ENCODE results near the gene BAZ2B. TPM values are rescaled to one million over a fixed set of nuclear protein-coding genes. Genes with fewer than 3 reads are reported as not detected.

Gene BAZ2B
- total and polyA plus RNA-seq, 4 donors = 21.4 to 139 (median 61.0) TPM

DNA sequence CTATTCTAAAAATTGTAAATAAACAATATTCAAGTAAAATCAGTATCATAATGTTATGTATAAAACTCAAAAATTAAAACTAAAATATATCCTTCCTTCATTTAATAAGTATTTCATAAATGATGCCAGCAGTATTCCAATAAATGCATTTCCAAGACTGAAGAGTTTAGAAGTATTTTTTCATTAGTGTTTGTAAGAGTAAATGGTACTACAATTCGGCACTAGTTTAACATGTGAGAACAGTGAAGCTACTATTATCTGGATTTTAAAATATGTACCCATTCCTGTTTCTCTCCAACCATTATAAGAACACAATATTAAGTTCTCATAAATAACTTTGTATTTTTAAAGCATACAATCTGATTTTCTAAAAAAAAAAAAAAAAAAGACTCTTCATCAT is 3.3 kb downstream of the BAZ2B start:
- intact Hi-C loops (cut with DNase I) = loop anchor here in 1 of 2 donors (10.0 kb wide), 1 partner anchor 158 kb away; no protein-coding TSS in a partner anchor
- H3K27me3 ChIP-seq (ENCODE audit: control insufficient read depth in 1 of 2, insufficient read depth in 2 of 2, low read length in 1 of 2) = no peaks in the 10 kb centered on the region
- H3K4me3 ChIP-seq (ENCODE audit: low read length in 2 of 2) = no peak overlapping the region
- DNase-seq (no peak), ATAC-seq (ENCODE audit: low FRiP score) (no peak)
- H3K9me3 ChIP-seq (ENCODE audit: control insufficient read depth, low read length) = no peaks in the 10 kb centered on the region
- no peaks in the 10 kb centered on the region for H3K36me3 ChIP-seq (ENCODE audit: control insufficient read depth in 1 of 2, insufficient read depth in 2 of 2, low read length in 1 of 2)
- 28 to 33% methylated on average over 1 of the region's 1 CpG for WGBS, 2 donors
- H3K27ac ChIP-seq (ENCODE audit: low read depth in 1 of 2, low read length in 2 of 2) = no peak overlapping the region
- peaks cover 4 to 5% of the 10 kb centered on the region in 2 donors for H3K4me1 ChIP-seq (ENCODE audit: control insufficient read depth in 1 of 2, insufficient read depth in 2 of 2, low read length in 2 of 2)

DNA sequence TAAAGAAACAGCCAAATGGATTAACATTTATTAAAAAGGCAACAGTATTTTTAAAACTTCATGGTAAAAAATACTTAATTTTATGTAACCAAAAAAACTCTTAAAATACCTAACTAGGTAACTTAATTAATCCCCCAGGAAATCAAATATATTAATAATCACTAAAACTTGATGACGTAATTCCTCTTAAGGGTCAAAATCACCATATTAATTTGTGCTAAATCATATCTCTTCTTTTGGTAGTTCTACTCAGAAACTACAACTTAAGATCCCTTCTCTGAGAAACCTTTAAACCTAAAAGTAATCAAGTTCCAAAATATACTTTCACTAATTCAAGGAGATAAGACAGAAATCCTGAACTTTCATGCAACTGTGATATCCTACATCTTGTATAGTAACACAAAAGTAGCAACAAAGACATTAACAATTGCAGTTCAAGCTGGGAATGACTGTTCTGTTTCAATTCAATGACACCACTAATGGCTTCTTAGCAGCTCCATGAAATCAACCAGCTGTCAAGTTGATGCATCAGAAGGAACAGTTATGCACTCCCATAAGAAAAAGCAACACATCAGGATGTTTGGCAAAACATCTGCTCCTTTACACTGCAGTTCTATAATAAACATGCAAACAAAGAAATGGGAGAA is 4.0 kb downstream of the BAZ2B start:
- Histone ChIP-seq H3K36me3 (ENCODE audit: control insufficient read depth in 1 of 2, insufficient read depth in 2 of 2, low read length in 1 of 2) (no peaks in the 10 kb centered on the region), H3K9me3 (ENCODE audit: control insufficient read depth, low read length) (no peaks in the 10 kb centered on the region), H3K4me1 (ENCODE audit: control insufficient read depth in 1 of 2, insufficient read depth in 2 of 2, low read length in 2 of 2) (peaks cover 3 to 8% of the 10 kb centered on the region in 2 donors), H3K27me3 (ENCODE audit: control insufficient read depth in 1 of 2, insufficient read depth in 2 of 2, low read length in 1 of 2) (no peaks in the 10 kb centered on the region), H3K27ac (ENCODE audit: low read depth in 1 of 2, low read length in 2 of 2) (no peak overlapping the region), H3K4me3 (ENCODE audit: low read length in 2 of 2) (no peak overlapping the region)
- WGBS, 2 donors = 83 to 84% methylated on average over 1 of the region's 1 CpG
- intact Hi-C loops (cut with DNase I) = loop anchor here in 1 of 2 donors (10.0 kb wide), 1 partner anchor 158 kb away; no protein-coding TSS in a partner anchor
- DNase-seq (no peak), ATAC-seq (ENCODE audit: low FRiP score) (no peak)

DNA sequence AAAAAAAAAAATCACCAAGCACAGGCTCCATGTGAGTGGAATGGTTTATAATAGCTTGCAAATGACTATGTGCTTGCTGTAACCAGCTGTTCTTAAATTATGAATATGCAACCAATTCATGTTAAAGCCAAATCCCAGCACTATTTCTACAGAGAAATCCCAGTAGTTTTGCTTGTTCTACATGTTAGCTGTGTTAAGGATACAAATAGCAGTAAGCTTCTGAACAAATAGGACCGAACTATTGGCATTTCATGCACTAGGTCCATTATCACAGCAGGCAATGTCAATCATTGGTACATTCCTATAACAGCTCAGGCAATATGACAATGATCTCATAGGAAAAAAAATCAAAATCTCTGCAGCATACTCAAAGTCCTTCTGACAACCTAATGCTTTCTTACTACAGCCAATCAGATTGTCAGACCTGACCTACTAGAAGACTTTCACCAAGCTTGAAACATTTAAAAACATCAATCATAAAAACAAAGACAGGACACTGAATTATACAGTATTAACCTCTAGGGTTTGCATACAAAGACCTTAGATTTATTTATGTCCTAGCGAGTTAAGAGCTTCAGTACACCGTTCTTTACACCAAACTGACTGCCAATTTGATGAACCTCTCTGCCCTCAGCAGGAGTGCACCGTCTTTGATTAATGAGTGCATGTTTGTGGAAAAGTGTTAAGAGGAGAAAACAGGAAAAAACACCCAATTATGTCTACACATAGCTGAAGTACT is 6.4 kb downstream of the BAZ2B start:
- H3K4me3 ChIP-seq (ENCODE audit: low read length in 2 of 2) = no peak overlapping the region
- 89 to 91% methylated on average over 4 of the region's 4 CpGs for WGBS, 2 donors
- no peak for ATAC-seq (ENCODE audit: low FRiP score)
- no peaks in the 10 kb centered on the region for H3K27me3 ChIP-seq (ENCODE audit: control insufficient read depth in 1 of 2, insufficient read depth in 2 of 2, low read length in 1 of 2)
- H3K9me3 ChIP-seq (ENCODE audit: control insufficient read depth, low read length) = no peaks in the 10 kb centered on the region
- no peak for DNase-seq
- intact Hi-C loops (cut with DNase I) = loop anchor here in 1 of 2 donors (10.0 kb wide), 1 partner anchor 155 kb away; no protein-coding TSS in a partner anchor
- H3K36me3 ChIP-seq (ENCODE audit: control insufficient read depth in 1 of 2, insufficient read depth in 2 of 2, low read length in 1 of 2) = no peaks in the 10 kb centered on the region
- H3K4me1 ChIP-seq (ENCODE audit: control insufficient read depth in 1 of 2, insufficient read depth in 2 of 2, low read length in 2 of 2) = peaks cover 3 to 8% of the 10 kb centered on the region in 2 donors
- no peak overlapping the region for H3K27ac ChIP-seq (ENCODE audit: low read depth in 1 of 2, low read length in 2 of 2)

DNA sequence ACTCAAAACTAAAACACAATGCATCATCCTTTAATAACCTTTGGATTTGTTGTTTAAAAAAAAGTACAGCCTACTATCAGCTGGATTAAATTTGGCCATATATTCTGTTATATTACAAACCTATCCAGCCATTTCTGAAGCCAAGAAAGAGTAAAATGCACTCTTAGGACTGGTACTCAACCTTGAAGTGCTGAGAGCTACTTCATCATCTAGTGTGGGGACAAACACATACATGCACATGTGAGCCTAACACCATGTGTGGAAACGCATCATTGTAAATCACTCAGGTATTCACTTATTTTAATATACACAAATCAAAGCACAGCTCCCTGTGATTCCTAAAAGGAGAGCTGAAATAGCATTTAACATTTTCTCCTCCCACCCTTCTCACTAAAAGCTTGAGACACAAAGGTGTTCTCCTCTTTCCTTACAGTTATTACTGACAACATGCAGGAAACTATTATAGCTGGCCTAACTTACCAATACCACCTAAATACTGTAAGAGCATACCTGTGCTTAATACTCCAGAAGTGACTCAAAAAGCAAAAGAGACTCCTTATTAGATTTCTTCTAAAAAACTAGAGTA is 7.5 kb downstream of the BAZ2B start:
- ATAC-seq (ENCODE audit: low FRiP score) = no peak
- no peaks in the 10 kb centered on the region for H3K9me3 ChIP-seq (ENCODE audit: control insufficient read depth, low read length)
- no peaks in the 10 kb centered on the region for H3K27me3 ChIP-seq (ENCODE audit: control insufficient read depth in 1 of 2, insufficient read depth in 2 of 2, low read length in 1 of 2)
- H3K36me3 ChIP-seq (ENCODE audit: control insufficient read depth in 1 of 2, insufficient read depth in 2 of 2, low read length in 1 of 2) = no peaks in the 10 kb centered on the region
- 75 to 89% methylated on average over 1 of the region's 1 CpG for WGBS, 2 donors
- intact Hi-C loops (cut with DNase I) = no loop called here
- no peak overlapping the region for H3K27ac ChIP-seq (ENCODE audit: low read depth in 1 of 2, low read length in 2 of 2)
- no peak overlapping the region for H3K4me3 ChIP-seq (ENCODE audit: low read length in 2 of 2)
- DNase-seq = no peak
- peaks cover 3 to 8% of the 10 kb centered on the region in 2 donors for H3K4me1 ChIP-seq (ENCODE audit: control insufficient read depth in 1 of 2, insufficient read depth in 2 of 2, low read length in 2 of 2)

DNA sequence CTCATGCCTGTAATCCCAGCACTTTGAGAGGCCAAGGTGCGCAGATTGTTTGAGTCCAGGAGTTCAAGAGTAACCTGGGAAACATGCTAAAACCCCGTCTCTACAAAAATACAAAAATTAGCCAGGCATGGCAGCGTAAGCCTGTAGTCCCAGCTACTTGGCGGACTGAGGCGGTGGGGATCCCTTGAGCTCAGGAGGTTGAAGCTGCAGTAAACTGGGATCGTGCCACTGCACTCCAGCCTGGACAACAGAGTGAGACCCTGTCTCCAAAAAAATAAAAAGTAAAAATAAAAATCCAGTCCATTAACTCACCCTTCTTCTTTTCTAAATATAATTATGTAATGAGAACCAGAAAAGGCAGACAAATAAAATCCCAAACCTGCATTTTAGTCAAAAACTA is 8.2 kb downstream of the BAZ2B start:
- H3K4me3 ChIP-seq (ENCODE audit: low read length in 2 of 2) = no peak overlapping the region
- no peaks in the 10 kb centered on the region for H3K27me3 ChIP-seq (ENCODE audit: control insufficient read depth in 1 of 2, insufficient read depth in 2 of 2, low read length in 1 of 2)
- WGBS, 2 donors = 88 to 97% methylated on average over 6 of the region's 6 CpGs
- intact Hi-C loops (cut with DNase I) = no loop called here
- no peak overlapping the region for H3K27ac ChIP-seq (ENCODE audit: low read depth in 1 of 2, low read length in 2 of 2)
- no peaks in the 10 kb centered on the region for H3K9me3 ChIP-seq (ENCODE audit: control insufficient read depth, low read length)
- no peak for DNase-seq
- ATAC-seq (ENCODE audit: low FRiP score) = no peak
- peaks cover 3 to 8% of the 10 kb centered on the region in 2 donors for H3K4me1 ChIP-seq (ENCODE audit: control insufficient read depth in 1 of 2, insufficient read depth in 2 of 2, low read length in 2 of 2)
- no peaks in the 10 kb centered on the region for H3K36me3 ChIP-seq (ENCODE audit: control insufficient read depth in 1 of 2, insufficient read depth in 2 of 2, low read length in 1 of 2)

DNA sequence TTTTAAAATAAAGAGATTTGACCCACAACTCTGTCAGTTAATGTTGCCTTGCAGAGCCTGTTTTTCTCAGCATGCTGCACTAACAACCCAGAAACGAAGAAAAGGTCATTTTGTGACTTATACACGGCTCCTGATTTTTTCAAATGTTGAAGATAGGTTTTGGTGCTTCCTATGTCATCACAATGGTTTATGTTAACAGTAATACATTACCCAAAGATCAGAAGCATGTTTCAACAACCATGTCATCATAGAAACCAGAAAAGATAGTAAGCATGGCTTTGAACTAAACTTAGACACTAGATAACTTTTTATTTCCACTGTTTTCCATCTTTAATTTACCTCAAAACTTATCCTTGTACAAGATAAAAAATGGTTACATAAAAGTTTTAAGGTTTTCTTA is 10.1 kb downstream of the BAZ2B start:
- intact Hi-C loops (cut with DNase I) = no loop called here
- DNase-seq (no peak), ATAC-seq (ENCODE audit: low FRiP score) (no peak)
- Histone ChIP-seq H3K4me3 (ENCODE audit: low read length in 2 of 2) (no peak overlapping the region), H3K27ac (ENCODE audit: low read depth in 1 of 2, low read length in 2 of 2) (no peak overlapping the region), H3K9me3 (ENCODE audit: control insufficient read depth, low read length) (no peaks in the 10 kb centered on the region), H3K36me3 (ENCODE audit: control insufficient read depth in 1 of 2, insufficient read depth in 2 of 2, low read length in 1 of 2) (no peaks in the 10 kb centered on the region), H3K27me3 (ENCODE audit: control insufficient read depth in 1 of 2, insufficient read depth in 2 of 2, low read length in 1 of 2) (no peaks in the 10 kb centered on the region), H3K4me1 (ENCODE audit: control insufficient read depth in 1 of 2, insufficient read depth in 2 of 2, low read length in 2 of 2) (peaks cover 3 to 8% of the 10 kb centered on the region in 2 donors)
- WGBS, 2 donors = 13 to 16% methylated on average over 2 of the region's 2 CpGs

DNA sequence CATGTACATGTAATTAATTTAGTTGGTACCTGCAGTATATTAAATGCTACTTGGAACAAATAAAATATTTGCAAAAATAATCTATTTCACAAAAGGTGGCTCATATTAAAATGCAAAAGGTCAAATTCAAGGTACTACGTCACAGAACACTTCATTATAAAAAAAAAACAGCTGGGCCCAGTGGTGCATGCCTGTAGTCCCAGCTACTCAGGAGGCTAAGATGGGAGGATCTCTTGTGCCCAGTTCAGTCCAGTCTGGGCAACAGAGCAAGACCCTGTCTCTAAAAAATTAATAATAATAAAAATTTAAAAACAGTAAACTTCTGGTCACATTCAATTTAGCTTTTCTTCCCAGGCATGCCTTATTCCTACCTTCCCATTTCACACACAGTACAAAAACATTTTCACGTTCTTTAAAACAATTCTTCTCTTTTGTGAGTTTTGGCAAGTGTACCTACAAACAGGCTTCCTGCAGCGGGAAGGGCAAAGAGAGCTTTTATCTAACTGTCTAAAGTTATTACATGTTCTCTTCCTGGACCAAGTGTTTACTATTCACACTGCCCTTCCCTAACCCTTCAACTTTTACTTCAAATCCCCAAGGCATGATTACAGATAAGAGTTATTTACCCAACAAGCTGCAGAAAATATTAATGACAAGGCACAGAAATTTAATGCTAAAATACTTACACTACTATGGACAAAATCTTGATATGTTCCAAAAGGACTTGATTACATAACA is 10.7 kb downstream of the BAZ2B start:
- Histone ChIP-seq H3K4me1 (ENCODE audit: control insufficient read depth in 1 of 2, insufficient read depth in 2 of 2, low read length in 2 of 2) (peaks cover 3 to 8% of the 10 kb centered on the region in 2 donors), H3K27ac (ENCODE audit: low read depth in 1 of 2, low read length in 2 of 2) (no peak overlapping the region), H3K4me3 (ENCODE audit: low read length in 2 of 2) (no peak overlapping the region), H3K27me3 (ENCODE audit: control insufficient read depth in 1 of 2, insufficient read depth in 2 of 2, low read length in 1 of 2) (no peaks in the 10 kb centered on the region), H3K9me3 (ENCODE audit: control insufficient read depth, low read length) (no peaks in the 10 kb centered on the region), H3K36me3 (ENCODE audit: control insufficient read depth in 1 of 2, insufficient read depth in 2 of 2, low read length in 1 of 2) (no peaks in the 10 kb centered on the region)
- WGBS, 2 donors = 2 to 3% methylated on average over 3 of the region's 3 CpGs
- DNase-seq (no peak), ATAC-seq (ENCODE audit: low FRiP score) (peak; percentile 71)
- intact Hi-C loops (cut with DNase I) = no loop called here

DNA sequence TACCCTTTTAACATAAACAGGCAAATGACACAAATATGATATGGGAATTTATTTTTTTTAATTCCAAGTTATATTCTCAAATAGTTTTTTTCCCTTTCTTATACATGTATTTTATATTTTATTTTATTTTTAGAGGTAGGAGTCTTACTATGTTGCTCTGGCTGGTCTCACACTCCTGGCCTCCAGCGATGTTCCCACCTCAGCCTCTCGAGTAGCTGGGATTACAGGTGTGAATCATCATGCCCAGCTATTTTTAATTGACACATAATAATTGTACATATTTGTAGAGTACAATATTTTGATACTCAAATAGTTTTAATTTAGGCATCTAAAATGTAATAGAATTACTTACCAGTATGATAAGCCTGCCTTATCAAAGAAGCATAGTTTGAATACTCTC is 12.2 kb downstream of the BAZ2B start:
- intact Hi-C loops (cut with DNase I) = no loop called here
- Histone ChIP-seq H3K4me1 (ENCODE audit: control insufficient read depth in 1 of 2, insufficient read depth in 2 of 2, low read length in 2 of 2) (peaks cover 3% of the 10 kb centered on the region in 2 donors), H3K27me3 (ENCODE audit: control insufficient read depth in 1 of 2, insufficient read depth in 2 of 2, low read length in 1 of 2) (no peaks in the 10 kb centered on the region), H3K27ac (ENCODE audit: low read depth in 1 of 2, low read length in 2 of 2) (no peak overlapping the region), H3K36me3 (ENCODE audit: control insufficient read depth in 1 of 2, insufficient read depth in 2 of 2, low read length in 1 of 2) (no peaks in the 10 kb centered on the region), H3K4me3 (ENCODE audit: low read length in 2 of 2) (no peak overlapping the region), H3K9me3 (ENCODE audit: control insufficient read depth, low read length) (no peaks in the 10 kb centered on the region)
- DNase-seq = no peak
- ATAC-seq (ENCODE audit: low FRiP score) = no peak
- WGBS, 2 donors = 89 to 90% methylated on average over 2 of the region's 2 CpGs
